Thyroid gland (tissue), 4 donors: Measurements from ENCODE around the gene ELL.

Source experiments
- CTCF ChIP-seq, 6 experiments: fragments of 200-600 bp in 3 of 6; fragments of 450-650 bp in 3 of 6; sonication (generic) in 3 of 6; IDR thresholded peaks; one replicate each; pipeline ENCODE4 v1.5.1; 2016 to 2019; ENCODE audit warnings: antibody characterized with exemption in 6 of 6, mild to moderate bottlenecking in 2 of 6, inconsistent platforms in 1 of 6, moderate library complexity in 1 of 6
- POLR2A ChIP-seq, 2 donors: fragments of 450-650 bp; IDR thresholded peaks; one replicate each; pipeline ENCODE4 v1.6.1; 2017; ENCODE audit warnings: antibody characterized with exemption in 2 of 2, mild to moderate bottlenecking in 2 of 2, moderate library complexity in 1 of 2

- TF ChIP-seq CTCF (IDR thresholded peaks at IDR 0.05) (no peak), POLR2A (IDR thresholded peaks at IDR 0.05) (no peak)
These were observed 100.9 kb downstream of the ELL start for GRCh38 chr19:18420930-18421329.
